Fibroblast of lung (primary cell): ENCODE measurements around the gene PMF1.

Experiments
- CTCF ChIP-seq, 2 donors: IDR thresholded peaks in 1 of 2; conservative IDR thresholded peaks in 1 of 2; 1 replicate in 1 of 2; 2 replicates in 1 of 2; pipeline ENCODE4 v1.5.1; 2011 to 2012; ENCODE audit warnings: low read length in 2 of 2, control low read depth in 1 of 2, inconsistent platforms in 1 of 2, low read depth in 1 of 2, mild to moderate bottlenecking in 1 of 2
- EZH2 ChIP-seq: IDR thresholded peaks from 2 replicates; pipeline ENCODE4 v1.5.1; 2012; ENCODE audit warnings: low read length, control low read depth, mild to moderate bottlenecking; ENCODE audit errors: missing control alignments

DNA sequence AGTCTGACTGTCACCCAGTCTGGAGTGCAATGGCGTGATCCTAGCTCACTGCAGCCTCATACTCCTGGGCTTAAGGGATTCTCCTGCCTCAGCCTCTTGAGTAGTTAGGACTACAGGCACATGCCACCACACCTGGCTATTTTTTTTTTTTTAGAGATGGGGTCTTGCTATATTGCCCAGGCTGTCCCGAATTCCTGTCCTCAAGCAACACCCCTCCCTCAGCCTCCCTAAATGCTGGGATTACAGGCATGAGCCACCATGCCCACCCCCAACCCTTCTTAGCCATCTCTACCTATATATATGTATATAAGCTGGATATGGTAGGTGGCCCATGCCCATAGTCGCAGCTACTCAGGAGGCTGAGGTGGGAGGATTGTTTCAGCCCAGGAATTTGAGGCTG lies 32.3 kb upstream of the PMF1 start:
- TF ChIP-seq CTCF (conservative IDR thresholded peaks at IDR 0.05 in 1 of 2, IDR thresholded peaks at IDR 0.05 in 1 of 2; ENCODE audit: low read depth in 1 of 2, low read length in 2 of 2): no peak
- TF ChIP-seq EZH2: no peak
